HEK293 (cell line): ENCODE data around the gene ITPKB.

ENCODE experiments used
- BCL11A ChIP-seq: fragments of 450-650 bp; formaldehyde crosslinking; IDR thresholded peaks from 2 replicates; pipeline ENCODE4 v1.5.1; 2016; ENCODE audit warnings: low read depth, missing biosample characterization, missing genetic modification characterization
- BCL11B ChIP-seq: fragments of 450-650 bp; formaldehyde crosslinking; IDR thresholded peaks from 2 replicates; pipeline ENCODE4 v1.5.1; 2016; ENCODE audit warnings: low read depth, missing biosample characterization, missing genetic modification characterization
- KLF10 ChIP-seq: fragments of 450-650 bp; IDR thresholded peaks from 2 replicates; pipeline ENCODE4 v1.5.1; 2018; ENCODE audit warnings: missing biosample characterization, mild to moderate bottlenecking, missing genetic modification characterization
- KLF16 ChIP-seq: fragments of 450-650 bp; formaldehyde crosslinking; IDR thresholded peaks from 2 replicates; pipeline ENCODE4 v1.5.1; 2017; ENCODE audit warnings: missing biosample characterization, missing genetic modification characterization
- KLF17 ChIP-seq: fragments of 450-650 bp; formaldehyde crosslinking; IDR thresholded peaks from 2 replicates; pipeline ENCODE4 v1.5.1; 2016; ENCODE audit warnings: missing biosample characterization, missing genetic modification characterization
- MZF1 ChIP-seq: fragments of 450-650 bp; formaldehyde crosslinking; IDR thresholded peaks from 2 replicates; pipeline ENCODE4 v1.5.1; 2017; ENCODE audit warnings: missing biosample characterization, missing genetic modification characterization, borderline replicate concordance
- PBX3 ChIP-seq: sonication (generic); formaldehyde crosslinking; IDR thresholded peaks from 2 replicates; pipeline ENCODE4 v1.8.1; 2022; ENCODE audit warnings: mild to moderate bottlenecking, moderate library complexity, missing genetic modification reagents
- RBAK ChIP-seq: fragments of 450-650 bp; formaldehyde crosslinking; IDR thresholded peaks from 2 replicates; pipeline ENCODE4 v1.5.1; 2016; ENCODE audit warnings: missing biosample characterization, missing genetic modification characterization
- TRIM28 ChIP-seq: IDR thresholded peaks from 2 replicates; pipeline ENCODE4 v1.6.1; 2011; ENCODE audit warnings: low read length, control low read depth, borderline replicate concordance
- ZBTB8A ChIP-seq: fragments of 450-650 bp; formaldehyde crosslinking; IDR thresholded peaks from 2 replicates; pipeline ENCODE4 v1.5.1; 2016; ENCODE audit warnings: missing biosample characterization, missing genetic modification characterization
- ZFP69B ChIP-seq: fragments of 450-650 bp; formaldehyde crosslinking; IDR thresholded peaks from 2 replicates; pipeline ENCODE4 v1.5.1; 2016; ENCODE audit warnings: missing biosample characterization, missing genetic modification characterization
- ZNF114 ChIP-seq: fragments of 450-650 bp; formaldehyde crosslinking; IDR thresholded peaks from 2 replicates; pipeline ENCODE4 v1.5.0; 2017; ENCODE audit warnings: missing biosample characterization, missing genetic modification characterization
- ZNF148 ChIP-seq: fragments of 450-650 bp; formaldehyde crosslinking; IDR thresholded peaks from 2 replicates; pipeline ENCODE4 v1.5.0; 2017; ENCODE audit warnings: missing biosample characterization, missing genetic modification characterization, borderline replicate concordance
- ZNF174 ChIP-seq: fragments of 450-650 bp; formaldehyde crosslinking; IDR thresholded peaks from 2 replicates; pipeline ENCODE4 v1.5.0; 2017; ENCODE audit warnings: missing biosample characterization, mild to moderate bottlenecking, missing genetic modification characterization
- ZNF214 ChIP-seq: fragments of 450-650 bp; formaldehyde crosslinking; IDR thresholded peaks from 2 replicates; pipeline ENCODE4 v1.5.1; 2017; ENCODE audit warnings: missing biosample characterization, mild to moderate bottlenecking, missing genetic modification characterization, borderline replicate concordance
- ZNF280C ChIP-seq: fragments of 450-650 bp; formaldehyde crosslinking; IDR thresholded peaks from 2 replicates; pipeline ENCODE4 v1.5.1; 2016; ENCODE audit warnings: missing biosample characterization, missing genetic modification characterization
- ZNF302 ChIP-seq: fragments of 450-650 bp; formaldehyde crosslinking; IDR thresholded peaks from 2 replicates; pipeline ENCODE4 v1.5.1; 2016; ENCODE audit warnings: missing biosample characterization, missing genetic modification characterization, low read depth
- ZNF335 ChIP-seq: fragments of 450-650 bp; formaldehyde crosslinking; conservative IDR thresholded peaks from 2 replicates; pipeline ENCODE4 v1.5.1; 2016; ENCODE audit warnings: missing biosample characterization, missing genetic modification characterization
- ZNF362 ChIP-seq: fragments of 450-650 bp; formaldehyde crosslinking; IDR thresholded peaks from 2 replicates; pipeline ENCODE4 v1.5.1; 2016; ENCODE audit warnings: missing biosample characterization, missing genetic modification characterization
- ZNF416 ChIP-seq: fragments of 450-650 bp; formaldehyde crosslinking; IDR thresholded peaks from 2 replicates; pipeline ENCODE4 v1.5.1; 2016; ENCODE audit warnings: missing biosample characterization, missing genetic modification characterization
- ZNF423 ChIP-seq: fragments of 450-650 bp; formaldehyde crosslinking; IDR thresholded peaks from 2 replicates; pipeline ENCODE4 v1.5.1; 2016; ENCODE audit warnings: missing biosample characterization, missing genetic modification characterization
- ZNF549 ChIP-seq: fragments of 450-650 bp; IDR thresholded peaks from 2 replicates; pipeline ENCODE4 v1.5.1; 2018; ENCODE audit warnings: missing biosample characterization, missing genetic modification characterization, mild to moderate bottlenecking, inconsistent platforms, moderate library complexity
- ZNF623 ChIP-seq: fragments of 450-650 bp; formaldehyde crosslinking; IDR thresholded peaks from 2 replicates; pipeline ENCODE4 v1.5.1; 2016; ENCODE audit warnings: missing biosample characterization, missing genetic modification characterization
- ZNF629 ChIP-seq: fragments of 450-650 bp; formaldehyde crosslinking; IDR thresholded peaks from 2 replicates; pipeline ENCODE4 v1.5.1; 2017; ENCODE audit warnings: missing biosample characterization, missing genetic modification characterization
- ZNF654 ChIP-seq: fragments of 450-650 bp; formaldehyde crosslinking; IDR thresholded peaks from 2 replicates; pipeline ENCODE4 v1.5.1; 2016; ENCODE audit warnings: low read depth, missing biosample characterization, missing genetic modification characterization
- ZNF658 ChIP-seq: fragments of 450-650 bp; formaldehyde crosslinking; IDR thresholded peaks from 2 replicates; pipeline ENCODE4; 2016; ENCODE audit warnings: missing biosample characterization, missing genetic modification characterization
- ZNF677 ChIP-seq: fragments of 450-650 bp; IDR thresholded peaks from 2 replicates; pipeline ENCODE4 v1.5.0; 2018; ENCODE audit warnings: missing biosample characterization, mild to moderate bottlenecking, missing genetic modification characterization, moderate library complexity
- ZNF692 ChIP-seq: fragments of 450-650 bp; formaldehyde crosslinking; IDR thresholded peaks from 2 replicates; pipeline ENCODE4 v1.5.1; 2016; ENCODE audit warnings: missing biosample characterization, missing genetic modification characterization
- ZSCAN23 ChIP-seq: fragments of 450-650 bp; formaldehyde crosslinking; IDR thresholded peaks from 2 replicates; pipeline ENCODE4 v1.5.1; 2016; ENCODE audit warnings: missing biosample characterization, missing genetic modification characterization

Gene ITPKB

GRCh38 chr1:226723657-226724532, 15.2 kb downstream of the ITPKB start (continued):
- peak; percentile 64; the same call in 1 of the 2 replicates for TF ChIP-seq KLF16 (tag by site-specific recombination)
- TF ChIP-seq ZNF302 (tag by site-specific recombination) = no peak
- no peak for TF ChIP-seq ZNF214 (tag by site-specific recombination)
- no peak for TF ChIP-seq ZNF174
- TF ChIP-seq ZNF335 (tag by site-specific recombination) = peak; percentile 51
- TF ChIP-seq ZNF623 = peak; percentile 1; the same call in 1 of the 2 replicates
- TF ChIP-seq RBAK (tag by site-specific recombination) = no peak
- no peak for TF ChIP-seq ZSCAN23 (tag by site-specific recombination)
- TF ChIP-seq ZNF654 (tag by site-specific recombination) = no peak
- TF ChIP-seq ZNF692 (tag by site-specific recombination) = peak; percentile 87
- no peak for TF ChIP-seq ZNF658 (tag by site-specific recombination)
- TF ChIP-seq ZNF629 (tag by site-specific recombination) = peak; percentile 91
- TF ChIP-seq ZNF114 (tag by site-specific recombination) = no peak
- TF ChIP-seq ZNF362 (tag by site-specific recombination) = peak; percentile 96
- TF ChIP-seq MZF1 (tag by site-specific recombination) = peak; percentile 100
- TF ChIP-seq ZNF148 (tag by site-specific recombination) = no peak
- TF ChIP-seq ZNF280C (tag by site-specific recombination) = no peak
- TF ChIP-seq BCL11B (tag by site-specific recombination) = no peak
- TF ChIP-seq TRIM28 = peak; percentile 43
- no peak for TF ChIP-seq ZNF549 (tag by site-specific recombination)
- peak; percentile 51 for TF ChIP-seq ZNF423 (tag by site-specific recombination)
- TF ChIP-seq KLF10 (tag by site-specific recombination) = peak; percentile 95
- TF ChIP-seq ZNF677 (tag by site-specific recombination) = no peak
- TF ChIP-seq ZNF416 = no peak; the same call in 1 of the 2 replicates
- peak; percentile 91 for TF ChIP-seq KLF17
- TF ChIP-seq BCL11A (tag by site-specific recombination) = peak; percentile 47; the same call in 1 of the 2 replicates
- peak; percentile 74 for TF ChIP-seq ZFP69B (tag by site-specific recombination)
- TF ChIP-seq ZBTB8A = peak; percentile 65
- no peak for TF ChIP-seq PBX3 (CRISPR knock-in tag)
